Neuronal stem cell (in vitro differentiated cells): ENCODE data around the gene NPDC1.

Experiments
- DNase-seq: peaks from one replicate; pipeline ENCODE4 v3.0.0-alpha.2; 2013; ENCODE audit warnings: low spot score
- H2AFZ ChIP-seq: one replicate; pipeline ENCODE4 v1.6.1; 2013; ENCODE audit warnings: mild to moderate bottlenecking, low read length, inconsistent platforms
- H2AK5ac ChIP-seq: 2 replicates; pipeline ENCODE4 v1.6.1; 2013; ENCODE audit warnings: low read depth, mild to moderate bottlenecking, inconsistent platforms, low read length, moderate library complexity, mixed read lengths
- H2BK120ac ChIP-seq: 2 replicates; pipeline ENCODE4 v1.6.1; 2013; ENCODE audit warnings: low read depth, mild to moderate bottlenecking, inconsistent platforms, low read length, moderate library complexity, mixed read lengths
- H2BK12ac ChIP-seq: one replicate; pipeline ENCODE4 v1.6.1; 2013; ENCODE audit warnings: low read length, inconsistent platforms
- H2BK15ac ChIP-seq: 2 replicates; pipeline ENCODE4 v1.6.1; 2013; ENCODE audit warnings: mild to moderate bottlenecking, low read length, inconsistent platforms, mixed read lengths
- H2BK5ac ChIP-seq: one replicate; pipeline ENCODE4 v1.6.1; 2013; ENCODE audit warnings: inconsistent platforms, mild to moderate bottlenecking, low read length, moderate library complexity
- H3K14ac ChIP-seq: one replicate; pipeline ENCODE4 v1.6.1; 2013; ENCODE audit warnings: low read length, inconsistent platforms
- H3K18ac ChIP-seq: 2 replicates; pipeline ENCODE4 v1.6.1; 2013; ENCODE audit warnings: low read length, inconsistent platforms
- H3K23ac ChIP-seq: 2 replicates; pipeline ENCODE4 v1.6.1; 2013; ENCODE audit warnings: low read depth, mild to moderate bottlenecking, mixed read lengths, low read length, inconsistent platforms; ENCODE audit not compliant: poor library complexity
- H3K27ac ChIP-seq: replicated peaks from 3 replicates; pipeline ENCODE4 v1.5.1; 2013; ENCODE audit warnings: low read length, inconsistent platforms
- H3K27me3 ChIP-seq, 3 experiments: 2 replicates each; pipeline ENCODE4 v1.6.1; 2013; ENCODE audit warnings: low read length in 3 of 3, mild to moderate bottlenecking in 2 of 3, inconsistent platforms in 1 of 3, low read depth in 1 of 3, mixed read lengths in 1 of 3, moderate library complexity in 1 of 3; ENCODE audit not compliant: control insufficient read depth in 3 of 3, insufficient read depth in 3 of 3
- H3K36me3 ChIP-seq, 2 donors: replicated peaks in 1 of 2; 2 replicates each; pipeline ENCODE4 v1.6.1; 2013; ENCODE audit warnings: low read length in 2 of 2; ENCODE audit not compliant: control insufficient read depth in 2 of 2, insufficient read depth in 2 of 2
- H3K4ac ChIP-seq: 2 replicates; pipeline ENCODE4 v1.6.1; 2013; ENCODE audit warnings: inconsistent platforms, mild to moderate bottlenecking, low read length, moderate library complexity
- H3K4me1 ChIP-seq, 2 donors: 1 replicate in 1 of 2; 2 replicates in 1 of 2; pipeline ENCODE4 v1.6.1; 2013; ENCODE audit warnings: low read length in 2 of 2, low read depth in 1 of 2; ENCODE audit not compliant: control insufficient read depth in 2 of 2, insufficient read depth in 1 of 2
- H3K4me2 ChIP-seq: one replicate; pipeline ENCODE4 v1.6.1; 2013; ENCODE audit warnings: mild to moderate bottlenecking, low read length, inconsistent platforms; ENCODE audit not compliant: insufficient read depth, poor library complexity, severe bottlenecking
- H3K4me3 ChIP-seq, 2 donors: 2 replicates each; pipeline ENCODE4 v1.5.1; 2013; ENCODE audit warnings: low read length in 2 of 2, mild to moderate bottlenecking in 2 of 2, inconsistent platforms in 1 of 2, moderate library complexity in 1 of 2
- H3K79me1 ChIP-seq: one replicate; pipeline ENCODE4 v1.6.1; 2013; ENCODE audit warnings: low read depth, mild to moderate bottlenecking, inconsistent platforms, low read length, moderate library complexity
- H3K9ac ChIP-seq: one replicate; pipeline ENCODE4 v1.6.1; 2013; ENCODE audit warnings: mild to moderate bottlenecking, low read depth, low read length, inconsistent platforms; ENCODE audit not compliant: poor library complexity
- H3K9me3 ChIP-seq, 2 donors: replicated peaks in 1 of 2; 2 replicates each; pipeline versions ENCODE3 to v1.6.1; 2013; ENCODE audit warnings: low read length in 2 of 2, mild to moderate bottlenecking in 2 of 2, inconsistent platforms in 1 of 2, low read depth in 1 of 2, mixed read lengths in 1 of 2, moderate library complexity in 1 of 2; ENCODE audit not compliant: control insufficient read depth in 2 of 2, insufficient read depth in 1 of 2
- H4K8ac ChIP-seq: one replicate; pipeline ENCODE4 v1.6.1; 2013; ENCODE audit warnings: low read depth, mild to moderate bottlenecking, inconsistent platforms, low read length, moderate library complexity
- H4K91ac ChIP-seq: one replicate; pipeline ENCODE4 v1.6.1; 2013; ENCODE audit warnings: low read length, low read depth, mild to moderate bottlenecking, inconsistent platforms; ENCODE audit not compliant: poor library complexity
- WGBS, 2 donors: extraction: QIAGEN DNeasy Blood & Tissue Kit; methylation state at CpG; one replicate each; pipeline ENCODE4 v1.1.7; 2013; ENCODE audit warnings: missing lambda C conversion rate in 2 of 2, mixed read lengths in 1 of 2; ENCODE audit not compliant: insufficient read length in 2 of 2, insufficient replicate concordance in 1 of 2; ENCODE audit errors: extremely low coverage in 2 of 2; 5-methylcytosine and 5-hydroxymethylcytosine counted together

NPDC1 gene

DNA sequence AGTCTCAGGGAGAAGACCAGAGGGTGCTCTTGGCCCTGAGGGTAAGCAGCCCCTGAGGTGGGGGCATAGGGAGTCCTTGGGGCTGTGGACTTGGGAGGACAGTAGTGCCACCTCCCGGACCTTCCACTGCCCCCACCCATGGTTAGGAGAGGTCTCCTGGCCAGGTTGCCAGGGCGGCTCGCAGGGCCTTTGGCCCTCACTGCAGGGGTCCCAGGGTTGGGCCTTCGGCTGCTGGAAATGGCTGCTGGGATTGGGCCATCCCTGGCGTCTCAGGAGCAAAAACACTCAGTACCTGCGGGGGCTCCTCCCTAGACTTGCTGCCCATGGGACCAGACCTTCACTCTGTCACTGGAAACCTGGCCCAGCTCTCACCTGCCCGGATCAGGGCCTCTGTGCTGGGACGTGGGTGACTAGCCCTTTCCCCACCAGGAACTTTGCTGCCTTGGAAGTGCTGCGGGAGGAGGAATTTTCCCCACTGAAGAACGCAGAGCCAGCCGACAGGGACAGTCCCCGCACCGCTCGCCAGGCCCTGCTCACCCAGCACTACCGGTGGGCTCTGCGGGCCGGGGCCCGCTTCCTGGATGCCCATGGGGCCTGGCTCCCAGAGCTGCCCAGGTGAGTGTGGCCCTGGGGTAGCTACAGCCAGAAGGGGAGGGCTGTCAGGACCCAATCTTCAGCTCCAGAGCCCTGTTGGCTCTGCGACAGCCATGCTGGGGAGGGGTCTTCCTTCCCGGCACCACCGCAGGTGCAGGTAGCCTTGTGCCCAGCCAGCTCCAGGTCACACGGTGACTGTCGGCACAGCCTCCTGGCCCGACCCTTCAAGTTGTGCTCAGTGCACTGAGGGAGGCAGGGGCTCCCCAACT, 34.5 kb upstream of the NPDC1 start:
- no peak overlapping the region for H3K4ac ChIP-seq
- H3K79me1 ChIP-seq = peaks cover 4% of the 10 kb centered on the region
- H2AFZ ChIP-seq = no peak overlapping the region
- H2AK5ac ChIP-seq = peak overlapping the region; percentile 79
- no CpG with 5 or more reads among the region's 24 CpGs for WGBS, 2 donors
- H4K91ac ChIP-seq = no peak overlapping the region
- peak overlapping the region; percentile 17 for H3K14ac ChIP-seq
- no peak overlapping the region for H2BK12ac ChIP-seq
- peaks cover 0 to 10% of the 10 kb centered on the region in 2 donors for H3K9me3 ChIP-seq
- no peak overlapping the region for H2BK5ac ChIP-seq
- no peak overlapping the region for H3K27ac ChIP-seq
- H2BK15ac ChIP-seq = peak overlapping the region; percentile 43
- no peak for DNase-seq
- peak overlapping the region; percentile 12 for H3K9ac ChIP-seq
- H3K36me3 ChIP-seq = no peaks in the 10 kb centered on the region
- peak overlapping the region; percentile 58 for H3K23ac ChIP-seq
- H3K4me1 ChIP-seq = peaks cover 8 to 11% of the 10 kb centered on the region in 2 donors
- no peak overlapping the region for H3K4me2 ChIP-seq
- H4K8ac ChIP-seq = no peak overlapping the region
- H3K18ac ChIP-seq = no peak overlapping the region
- H2BK120ac ChIP-seq = no peak overlapping the region
- no peak overlapping the region for H3K4me3 ChIP-seq
- H3K27me3 ChIP-seq = peaks cover 29 to 86% (median 64%) of the 10 kb centered on the region in 3 experiments

DNA sequence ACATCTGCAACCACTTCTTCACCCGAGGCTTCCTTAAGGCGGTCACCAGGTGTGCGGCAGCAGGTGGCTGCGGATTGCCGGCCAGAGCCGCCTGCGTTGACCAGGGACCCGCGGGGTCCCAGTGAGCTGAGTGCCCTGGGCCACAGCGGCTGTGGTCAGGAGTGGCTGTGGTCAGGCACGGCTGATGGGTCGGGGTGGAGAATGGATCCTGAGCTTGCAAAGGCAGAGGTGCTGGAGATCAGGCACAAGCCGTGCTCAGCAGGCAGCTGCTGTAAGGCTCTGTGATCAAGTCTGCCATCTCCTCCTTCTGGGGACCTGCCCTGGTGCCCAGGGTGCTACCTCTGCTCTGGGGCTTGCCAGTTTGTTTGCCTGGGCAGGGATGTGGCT, 33.4 kb upstream of the NPDC1 start:
- H3K4ac ChIP-seq = no peak overlapping the region
- no peak overlapping the region for H3K4me3 ChIP-seq
- DNase-seq = no peak
- H3K27ac ChIP-seq = no peak overlapping the region
- H4K8ac ChIP-seq = no peak overlapping the region
- peaks cover 29 to 92% (median 68%) of the 10 kb centered on the region in 3 experiments for H3K27me3 ChIP-seq
- H3K79me1 ChIP-seq = peaks cover 4% of the 10 kb centered on the region
- peak overlapping the region; percentile 28 for H2BK15ac ChIP-seq
- H2AK5ac ChIP-seq = peak overlapping the region; percentile 82
- no peak overlapping the region for H2BK5ac ChIP-seq
- H3K23ac ChIP-seq = peak overlapping the region; percentile 75
- peak overlapping the region; percentile 35 for H3K18ac ChIP-seq
- H2BK12ac ChIP-seq = no peak overlapping the region
- no peak overlapping the region for H2BK120ac ChIP-seq
- no peak overlapping the region for H4K91ac ChIP-seq
- no CpG with 5 or more reads among the region's 13 CpGs for WGBS, 2 donors
- H2AFZ ChIP-seq = no peak overlapping the region
- peaks cover 8 to 11% of the 10 kb centered on the region in 2 donors for H3K4me1 ChIP-seq
- H3K14ac ChIP-seq = peak overlapping the region; percentile 39
- no peak overlapping the region for H3K9ac ChIP-seq
- H3K36me3 ChIP-seq = no peaks in the 10 kb centered on the region
- no peak overlapping the region for H3K4me2 ChIP-seq
- H3K9me3 ChIP-seq = peaks cover 0 to 10% of the 10 kb centered on the region in 2 donors

GRCh38 chr9:137078701-137079400, 32.9 kb upstream of the NPDC1 start:
- H3K18ac ChIP-seq = peak overlapping the region; percentile 76
- H3K9me3 ChIP-seq = peaks cover 0 to 10% of the 10 kb centered on the region in 2 donors
- H3K79me1 ChIP-seq = peaks cover 4% of the 10 kb centered on the region
- H3K4me3 ChIP-seq = peak overlapping the region in 1 of 2 donors; percentile 59
- H2BK15ac ChIP-seq = peak overlapping the region; percentile 38
- no peak overlapping the region for H2BK5ac ChIP-seq
- peaks cover 29 to 92% (median 66%) of the 10 kb centered on the region in 3 experiments for H3K27me3 ChIP-seq
- peak overlapping the region; percentile 63 for H3K14ac ChIP-seq
- H3K27ac ChIP-seq = no peak overlapping the region
- no peaks in the 10 kb centered on the region for H3K36me3 ChIP-seq
- no peak overlapping the region for H4K8ac ChIP-seq
- H3K9ac ChIP-seq = no peak overlapping the region
- no peak for DNase-seq
- peak overlapping the region; percentile 58 for H2BK12ac ChIP-seq
- H2AK5ac ChIP-seq = peak overlapping the region; percentile 90
- no peak overlapping the region for H3K4ac ChIP-seq
- H3K4me2 ChIP-seq = peak overlapping the region; percentile 43
- H3K23ac ChIP-seq = peak overlapping the region; percentile 85
- H2BK120ac ChIP-seq = peak overlapping the region; percentile 47
- peak overlapping the region; percentile 71 for H2AFZ ChIP-seq
- H4K91ac ChIP-seq = no peak overlapping the region
- no CpG with 5 or more reads among the region's 51 CpGs for WGBS, 2 donors
- H3K4me1 ChIP-seq = peaks cover 8 to 11% of the 10 kb centered on the region in 2 donors
